Activated naive CD4-positive, alpha-beta T cell treated with anti-CD3 and anti-CD28 coated beads, Interleukin-2, amount 50 U/mL, for 24 hours (primary cell): ENCODE results near the gene HECW1.

Source experiments
- H3K27ac Mint-ChIP-seq: one replicate; pipeline ENCODE4 v1.8.0; 2021; ENCODE audit warnings: mild to moderate bottlenecking, mixed read lengths
- H3K27me3 Mint-ChIP-seq: one replicate; pipeline ENCODE4 v1.8.0; 2021; ENCODE audit warnings: mixed read lengths
- H3K36me3 Mint-ChIP-seq: one replicate; pipeline ENCODE4 v1.8.0; 2021; ENCODE audit warnings: mixed read lengths
- H3K4me1 Mint-ChIP-seq: one replicate; pipeline ENCODE4 v1.8.0; 2021; ENCODE audit warnings: mixed read lengths
- H3K4me3 Mint-ChIP-seq: one replicate; pipeline ENCODE4 v1.8.0; 2021; ENCODE audit warnings: mild to moderate bottlenecking, mixed read lengths
- H3K9me3 Mint-ChIP-seq: one replicate; pipeline ENCODE4 v1.8.0; 2021; ENCODE audit warnings: mixed read lengths

Gene HECW1

DNA sequence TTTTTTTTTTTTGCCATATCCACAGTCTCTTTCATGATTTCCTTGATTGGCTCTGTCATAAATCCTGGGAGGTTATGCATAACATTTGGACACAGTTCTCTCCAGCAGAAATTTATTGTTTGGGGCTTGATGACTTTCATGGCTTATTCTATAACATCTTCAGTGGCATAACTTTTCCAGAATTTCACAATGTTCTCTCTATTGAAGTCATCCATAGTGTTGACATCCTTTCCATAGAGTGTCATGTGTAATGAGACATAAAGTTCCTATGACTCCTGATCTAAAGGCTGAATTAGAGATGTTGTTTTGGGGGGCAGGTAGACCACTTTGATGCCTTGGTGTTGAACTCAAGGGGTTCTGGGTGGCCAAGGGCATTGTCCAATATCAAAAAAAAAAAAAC lies 433.8 kb downstream of the HECW1 start:
- Mint-ChIP-seq H3K27ac (no peak overlapping the region), H3K36me3 (no peaks in the 10 kb centered on the region), H3K9me3 (peaks cover 8% of the 10 kb centered on the region), H3K27me3 (peaks cover 5% of the 10 kb centered on the region), H3K4me1 (no peaks in the 10 kb centered on the region), H3K4me3 (no peak overlapping the region)

- Mint-ChIP-seq H3K36me3 (no peaks in the 10 kb centered on the region), H3K27me3 (peaks cover 3% of the 10 kb centered on the region), H3K4me3 (no peak overlapping the region), H3K4me1 (peaks cover 29% of the 10 kb centered on the region), H3K9me3 (peaks cover 8% of the 10 kb centered on the region), H3K27ac (no peak overlapping the region)
Measured at GRCh38 chr7:43550427-43550826, 438.0 kb downstream of the HECW1 start.

- Mint-ChIP-seq H3K27me3 (no peaks in the 10 kb centered on the region), H3K9me3 (peaks cover under 1% of the 10 kb centered on the region), H3K27ac (no peak overlapping the region), H3K4me3 (no peak overlapping the region), H3K4me1 (peaks cover 40% of the 10 kb centered on the region), H3K36me3 (no peaks in the 10 kb centered on the region)
Measured at GRCh38 chr7:43552122-43552521, 439.7 kb downstream of the HECW1 start.

GRCh38 chr7:43553999-43554398 lies 441.6 kb downstream of the HECW1 start:
- Mint-ChIP-seq H3K36me3 (no peaks in the 10 kb centered on the region), H3K4me1 (peaks cover 44% of the 10 kb centered on the region), H3K4me3 (peak overlapping the region; percentile 31), H3K27ac (peak overlapping the region; percentile 36), H3K27me3 (no peaks in the 10 kb centered on the region), H3K9me3 (peaks cover 6% of the 10 kb centered on the region)

GRCh38 chr7:43554423-43554822 lies 442.0 kb downstream of the HECW1 start:
- Mint-ChIP-seq H3K27me3 (no peaks in the 10 kb centered on the region), H3K36me3 (no peaks in the 10 kb centered on the region), H3K4me1 (peaks cover 44% of the 10 kb centered on the region), H3K9me3 (peaks cover 6% of the 10 kb centered on the region), H3K4me3 (peak overlapping the region; percentile 54), H3K27ac (peak overlapping the region; percentile 49)

- Mint-ChIP-seq H3K36me3 (no peaks in the 10 kb centered on the region), H3K27me3 (no peaks in the 10 kb centered on the region), H3K4me3 (no peak overlapping the region), H3K4me1 (peaks cover 37% of the 10 kb centered on the region), H3K27ac (no peak overlapping the region), H3K9me3 (peaks cover 6% of the 10 kb centered on the region)
Measured at GRCh38 chr7:43557831-43558495, 445.5 kb downstream of the HECW1 start.

- H3K27me3 Mint-ChIP-seq: no peaks in the 10 kb centered on the region
- H3K4me1 Mint-ChIP-seq: peaks cover 23% of the 10 kb centered on the region
- H3K27ac Mint-ChIP-seq: no peak overlapping the region
- H3K4me3 Mint-ChIP-seq: no peak overlapping the region
- H3K9me3 Mint-ChIP-seq: peaks cover 6% of the 10 kb centered on the region
- H3K36me3 Mint-ChIP-seq: no peaks in the 10 kb centered on the region
Measured at GRCh38 chr7:43559171-43559945, 446.9 kb downstream of the HECW1 start.

- peaks cover 17% of the 10 kb centered on the region for H3K4me1 Mint-ChIP-seq
- H3K27ac Mint-ChIP-seq: no peak overlapping the region
- H3K36me3 Mint-ChIP-seq: no peaks in the 10 kb centered on the region
- H3K4me3 Mint-ChIP-seq: no peak overlapping the region
- no peaks in the 10 kb centered on the region for H3K27me3 Mint-ChIP-seq
- peaks cover 6% of the 10 kb centered on the region for H3K9me3 Mint-ChIP-seq
Measured at GRCh38 chr7:43559946-43560335, 447.5 kb downstream of the HECW1 start.

GRCh38 chr7:43560742-43561330 lies 448.4 kb downstream of the HECW1 start:
- Mint-ChIP-seq H3K36me3 (no peaks in the 10 kb centered on the region), H3K4me3 (no peak overlapping the region), H3K27ac (no peak overlapping the region), H3K4me1 (peaks cover 13% of the 10 kb centered on the region), H3K9me3 (peaks cover 6% of the 10 kb centered on the region), H3K27me3 (no peaks in the 10 kb centered on the region)

DNA sequence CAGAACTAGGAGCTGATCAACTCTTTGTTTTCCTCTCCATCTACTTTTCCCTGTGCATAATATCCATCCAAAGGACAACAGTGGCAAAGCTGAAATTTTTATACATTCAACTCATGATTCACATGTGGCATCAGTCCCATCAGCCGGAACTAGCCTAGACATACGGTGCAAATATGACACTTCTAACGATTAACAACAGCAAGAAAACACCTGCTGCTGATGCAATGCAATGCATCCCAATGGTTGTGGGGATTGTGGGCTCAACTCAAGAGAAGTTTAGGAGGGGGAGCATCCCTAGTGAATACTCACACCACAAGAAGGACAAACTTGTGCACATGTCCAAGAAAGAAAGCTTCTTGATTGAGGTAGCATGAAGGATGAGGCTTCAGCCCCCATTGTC lies 449.9 kb downstream of the HECW1 start:
- Mint-ChIP-seq H3K27me3 (no peaks in the 10 kb centered on the region), H3K36me3 (no peaks in the 10 kb centered on the region), H3K9me3 (peaks cover 6% of the 10 kb centered on the region), H3K4me1 (peaks cover 1% of the 10 kb centered on the region), H3K27ac (no peak overlapping the region), H3K4me3 (no peak overlapping the region)

GRCh38 chr7:43565786-43566185 lies 453.3 kb downstream of the HECW1 start:
- no peaks in the 10 kb centered on the region for H3K9me3 Mint-ChIP-seq
- no peak overlapping the region for H3K27ac Mint-ChIP-seq
- H3K4me1 Mint-ChIP-seq: peaks cover 8% of the 10 kb centered on the region
- no peaks in the 10 kb centered on the region for H3K36me3 Mint-ChIP-seq
- H3K27me3 Mint-ChIP-seq: no peaks in the 10 kb centered on the region
- no peak overlapping the region for H3K4me3 Mint-ChIP-seq

GRCh38 chr7:43568529-43568928 lies 456.1 kb downstream of the HECW1 start:
- H3K36me3 Mint-ChIP-seq: no peaks in the 10 kb centered on the region
- H3K27ac Mint-ChIP-seq: no peak overlapping the region
- H3K4me1 Mint-ChIP-seq: peaks cover 14% of the 10 kb centered on the region
- H3K4me3 Mint-ChIP-seq: no peak overlapping the region
- no peaks in the 10 kb centered on the region for H3K9me3 Mint-ChIP-seq
- no peaks in the 10 kb centered on the region for H3K27me3 Mint-ChIP-seq

GRCh38 chr7:43569424-43569823 lies 457.0 kb downstream of the HECW1 start:
- peaks cover 14% of the 10 kb centered on the region for H3K4me1 Mint-ChIP-seq
- H3K9me3 Mint-ChIP-seq: no peaks in the 10 kb centered on the region
- no peaks in the 10 kb centered on the region for H3K36me3 Mint-ChIP-seq
- no peaks in the 10 kb centered on the region for H3K27me3 Mint-ChIP-seq
- no peak overlapping the region for H3K27ac Mint-ChIP-seq
- no peak overlapping the region for H3K4me3 Mint-ChIP-seq

DNA sequence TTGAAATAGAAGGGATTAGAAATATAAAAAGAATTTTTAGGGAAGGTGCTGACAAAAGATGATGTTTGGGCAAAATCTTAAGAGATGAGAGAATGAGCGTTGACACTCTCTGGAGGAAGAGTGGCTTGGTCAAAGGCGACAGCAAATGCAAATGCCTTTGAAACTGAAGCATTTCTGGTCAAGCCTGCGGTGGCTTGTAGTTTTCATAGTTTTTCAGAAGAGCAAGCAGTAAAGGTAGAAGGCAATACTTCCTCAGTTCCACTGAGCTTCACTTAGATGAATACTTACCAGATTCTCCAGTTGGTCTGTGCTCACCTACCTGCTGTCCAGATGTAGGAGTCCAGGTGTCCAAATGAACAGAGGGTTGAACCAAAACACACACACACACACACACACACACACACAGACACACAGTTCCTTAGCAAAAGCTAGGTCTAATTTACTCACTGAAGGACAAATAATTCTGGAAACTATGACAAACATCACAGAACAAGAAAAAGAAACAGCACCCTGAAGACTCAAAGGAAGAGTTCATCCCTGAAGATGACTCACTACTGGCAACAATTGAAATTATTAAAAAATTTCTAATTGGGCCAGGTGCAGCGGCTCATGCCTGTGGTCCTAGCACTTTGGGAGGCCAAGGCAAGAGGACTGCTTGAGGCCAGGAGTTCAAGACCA lies 458.4 kb downstream of the HECW1 start:
- Mint-ChIP-seq H3K9me3 (no peaks in the 10 kb centered on the region), H3K36me3 (no peaks in the 10 kb centered on the region), H3K27ac (no peak overlapping the region), H3K4me1 (peaks cover 14% of the 10 kb centered on the region), H3K4me3 (no peak overlapping the region), H3K27me3 (no peaks in the 10 kb centered on the region)

- Mint-ChIP-seq H3K4me1 (peaks cover 14% of the 10 kb centered on the region), H3K36me3 (no peaks in the 10 kb centered on the region), H3K4me3 (no peak overlapping the region), H3K9me3 (no peaks in the 10 kb centered on the region), H3K27ac (peak overlapping the region; percentile 12), H3K27me3 (no peaks in the 10 kb centered on the region)
Measured at GRCh38 chr7:43572516-43573049, 460.1 kb downstream of the HECW1 start.
